Stimulated activated memory B cell treated with anti-CD40 and anti-IgM and Interleukin-4, amounts not matched to agents 10 μg/mL and 1 μg/mL and 100 μg/mL, for 72 hours (primary cell): ENCODE data around the gene ZSCAN1.
A peak's percentile ranks its signal among the peaks of the same experiment; 100 is the strongest.

Experiments
- ATAC-seq: fragments of 150-1000 bp; cut with Tn5 transposase; 2 replicates; pipeline ENCODE4 v1.10.0; 2021
- H3K27ac Mint-ChIP-seq: one replicate; pipeline ENCODE4 v1.8.0; 2022; ENCODE audit warnings: mild to moderate bottlenecking, mixed read lengths
- H3K27me3 Mint-ChIP-seq: one replicate; pipeline ENCODE4 v1.8.0; 2022; ENCODE audit warnings: mixed read lengths
- H3K36me3 Mint-ChIP-seq: one replicate; pipeline ENCODE4 v1.8.0; 2022; ENCODE audit warnings: mixed read lengths
- H3K4me1 Mint-ChIP-seq: one replicate; pipeline ENCODE4 v1.8.0; 2022; ENCODE audit warnings: mixed read lengths
- H3K4me3 Mint-ChIP-seq: one replicate; pipeline ENCODE4 v1.8.0; 2022; ENCODE audit warnings: mild to moderate bottlenecking, moderate library complexity, mixed read lengths
- H3K9me3 Mint-ChIP-seq: one replicate; pipeline ENCODE4 v1.8.0; 2022; ENCODE audit warnings: mixed read lengths

ZSCAN1 gene

DNA sequence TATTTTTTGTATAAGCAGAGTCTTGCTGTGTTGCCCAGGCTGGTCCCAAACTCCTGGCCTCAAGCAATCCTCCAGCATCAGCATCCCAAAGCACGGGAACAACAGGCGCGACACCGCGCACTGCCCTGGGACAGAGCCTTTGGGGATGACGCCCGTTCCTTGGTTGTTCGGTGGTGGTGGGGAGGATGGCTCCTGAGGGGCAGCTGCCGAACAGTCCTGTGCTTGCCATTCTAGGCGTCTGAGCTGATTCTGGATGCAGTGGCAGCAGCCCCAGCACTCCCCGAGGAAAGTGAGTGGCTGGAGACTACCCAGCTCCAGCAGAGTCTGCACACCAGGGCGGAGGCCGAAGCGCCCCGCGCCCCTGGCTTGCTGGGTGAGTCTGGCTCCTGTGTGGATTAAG, 18.4 kb downstream of the ZSCAN1 start:
- H3K4me3 Mint-ChIP-seq, result no peak overlapping the region
- ATAC-seq, result no peak
- H3K27me3 Mint-ChIP-seq, result peaks cover 30% of the 10 kb centered on the region
- peaks cover 7% of the 10 kb centered on the region for H3K4me1 Mint-ChIP-seq
- H3K9me3 Mint-ChIP-seq, result peaks cover 33% of the 10 kb centered on the region
- H3K27ac Mint-ChIP-seq, result no peak overlapping the region
- peaks cover 28% of the 10 kb centered on the region for H3K36me3 Mint-ChIP-seq

- peaks cover 30% of the 10 kb centered on the region for H3K36me3 Mint-ChIP-seq
- no peak overlapping the region for H3K4me3 Mint-ChIP-seq
- no peak for ATAC-seq
- H3K4me1 Mint-ChIP-seq, result peaks cover 8% of the 10 kb centered on the region
- H3K27me3 Mint-ChIP-seq, result peaks cover 34% of the 10 kb centered on the region
- no peak overlapping the region for H3K27ac Mint-ChIP-seq
- H3K9me3 Mint-ChIP-seq, result peaks cover 33% of the 10 kb centered on the region
Measured at GRCh38 chr19:58053480-58054156, 19.8 kb downstream of the ZSCAN1 start.

GRCh38 chr19:58054901-58055874, 21.4 kb downstream of the ZSCAN1 start:
- peaks cover 40% of the 10 kb centered on the region for H3K36me3 Mint-ChIP-seq
- peak overlapping the region; percentile 40 for H3K4me3 Mint-ChIP-seq
- ATAC-seq, result no peak
- H3K27me3 Mint-ChIP-seq, result peaks cover 34% of the 10 kb centered on the region
- no peak overlapping the region for H3K27ac Mint-ChIP-seq
- H3K4me1 Mint-ChIP-seq, result peaks cover 12% of the 10 kb centered on the region
- H3K9me3 Mint-ChIP-seq, result peaks cover 30% of the 10 kb centered on the region

DNA sequence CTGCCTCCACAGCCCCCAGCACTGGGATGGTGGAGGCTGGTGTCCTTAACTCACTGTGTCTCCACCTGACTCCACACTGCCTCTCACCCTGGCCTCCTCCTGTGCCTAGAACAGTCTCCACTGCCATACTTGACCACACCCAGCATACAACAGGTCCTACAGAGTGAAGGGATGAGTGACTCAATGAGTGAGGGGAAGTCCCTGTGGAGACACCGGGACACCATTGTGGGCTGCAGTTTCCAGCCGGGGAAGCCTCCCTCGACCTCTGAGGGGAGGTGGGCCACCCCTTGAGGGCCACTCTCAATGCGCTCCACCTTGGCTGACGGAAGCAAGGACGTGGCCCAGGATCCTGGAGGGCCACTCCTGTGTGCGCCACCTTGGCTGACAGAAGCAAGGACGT, 22.4 kb downstream of the ZSCAN1 start:
- Mint-ChIP-seq H3K27me3 (peaks cover 34% of the 10 kb centered on the region), H3K9me3 (peaks cover 27% of the 10 kb centered on the region), H3K4me1 (peaks cover 12% of the 10 kb centered on the region), H3K36me3 (peaks cover 41% of the 10 kb centered on the region), H3K4me3 (no peak overlapping the region), H3K27ac (no peak overlapping the region)
- ATAC-seq, result no peak

DNA sequence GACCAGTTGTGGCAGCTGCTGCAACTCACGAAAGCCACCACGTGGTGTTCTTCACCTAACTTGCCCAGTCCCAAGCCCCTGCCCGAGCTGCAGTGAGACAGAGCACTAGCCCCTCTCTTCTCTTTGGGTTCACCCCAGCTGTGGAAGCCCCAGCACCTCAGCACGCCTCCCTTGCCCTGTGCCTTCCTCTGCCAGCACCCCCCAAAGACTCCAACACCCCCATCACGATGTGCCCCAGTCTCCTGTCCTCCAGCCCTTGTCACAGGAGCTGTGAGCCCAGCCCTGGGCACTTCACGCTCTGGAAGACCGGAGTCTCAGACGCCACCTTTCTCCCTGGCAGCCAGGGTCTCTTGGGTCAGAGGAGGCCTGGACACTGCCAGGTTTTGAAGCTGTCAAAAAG, 23.0 kb downstream of the ZSCAN1 start:
- peaks cover 34% of the 10 kb centered on the region for H3K27me3 Mint-ChIP-seq
- no peak overlapping the region for H3K27ac Mint-ChIP-seq
- no peak for ATAC-seq
- H3K4me3 Mint-ChIP-seq, result no peak overlapping the region
- peaks cover 12% of the 10 kb centered on the region for H3K4me1 Mint-ChIP-seq
- peaks cover 25% of the 10 kb centered on the region for H3K9me3 Mint-ChIP-seq
- peaks cover 41% of the 10 kb centered on the region for H3K36me3 Mint-ChIP-seq

DNA sequence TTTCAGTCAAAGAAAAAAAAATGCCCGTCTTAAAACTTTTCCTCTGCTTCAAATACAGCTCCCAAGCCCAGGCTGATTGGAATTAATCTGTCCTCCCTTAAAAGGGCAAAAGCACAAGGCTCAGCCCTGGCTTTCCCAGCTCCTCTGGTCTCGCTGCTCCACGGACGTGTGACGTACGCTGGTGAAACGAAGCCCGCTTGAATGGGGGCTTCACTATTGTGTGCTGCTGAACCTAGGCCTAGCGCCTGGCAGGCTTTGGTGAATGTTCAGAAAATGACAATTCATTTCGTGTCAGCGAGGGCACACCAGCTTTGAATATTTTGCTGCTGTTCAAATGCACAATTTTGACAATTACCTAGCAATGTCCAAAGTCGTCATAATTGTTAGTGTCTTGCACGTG, 24.6 kb downstream of the ZSCAN1 start:
- H3K36me3 Mint-ChIP-seq, result peaks cover 49% of the 10 kb centered on the region
- H3K27ac Mint-ChIP-seq, result peak overlapping the region; percentile 76

GRCh38 chr19:58059003-58059670, 25.3 kb downstream of the ZSCAN1 start, which contains the start of gene ZNF135:
ZNF135 (plus strand) TSS chr19:58059282; CDS start chr19:58060003, 721 bp downstream.
- Mint-ChIP-seq H3K4me3 (peak within 1 kb of the TSS; percentile 77), H3K9me3 (peaks cover 31% of the 10 kb centered on the region), H3K4me1 (peaks cover 12% of the 10 kb centered on the region), H3K36me3 (peaks cover 56% of the 10 kb centered on the region), H3K27me3 (peaks cover 34% of the 10 kb centered on the region), H3K27ac (peak within 1 kb of the TSS; percentile 76)
- peak; percentile 91 for ATAC-seq

More for the DNA sequence above, 24.6 kb downstream of the ZSCAN1 start:
- Mint-ChIP-seq H3K9me3 (peaks cover 25% of the 10 kb centered on the region), H3K4me1 (peaks cover 12% of the 10 kb centered on the region), H3K4me3 (peak overlapping the region; percentile 77), H3K27me3 (peaks cover 34% of the 10 kb centered on the region)
- no peak for ATAC-seq

DNA sequence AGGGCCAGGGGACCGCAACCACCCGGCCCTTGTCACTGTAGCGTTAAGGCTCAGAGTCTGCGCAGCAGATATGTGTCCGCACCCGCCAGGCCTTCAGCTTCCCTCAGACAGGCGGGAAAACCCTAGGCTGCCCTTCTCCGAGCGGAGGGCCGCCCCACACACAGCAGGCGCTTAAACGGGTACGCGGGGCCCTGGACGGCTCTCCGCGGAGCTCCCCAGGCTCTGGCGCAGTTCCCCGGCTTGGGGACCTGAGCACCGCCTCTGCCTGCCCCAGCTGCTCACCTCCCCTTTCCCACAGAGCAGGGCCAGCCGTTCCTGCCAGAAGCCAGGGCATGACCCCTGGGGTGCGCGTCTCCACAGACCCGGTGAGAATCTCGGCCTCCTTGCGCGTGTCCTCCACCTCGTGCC, 25.9 kb downstream of the ZSCAN1 start:
- H3K4me3 Mint-ChIP-seq, result peak overlapping the region; percentile 77
- peaks cover 30% of the 10 kb centered on the region for H3K27me3 Mint-ChIP-seq
- ATAC-seq, result no peak
- H3K4me1 Mint-ChIP-seq, result peaks cover 12% of the 10 kb centered on the region
- peaks cover 30% of the 10 kb centered on the region for H3K9me3 Mint-ChIP-seq
- peak overlapping the region; percentile 76 for H3K27ac Mint-ChIP-seq
- H3K36me3 Mint-ChIP-seq, result peaks cover 56% of the 10 kb centered on the region

DNA sequence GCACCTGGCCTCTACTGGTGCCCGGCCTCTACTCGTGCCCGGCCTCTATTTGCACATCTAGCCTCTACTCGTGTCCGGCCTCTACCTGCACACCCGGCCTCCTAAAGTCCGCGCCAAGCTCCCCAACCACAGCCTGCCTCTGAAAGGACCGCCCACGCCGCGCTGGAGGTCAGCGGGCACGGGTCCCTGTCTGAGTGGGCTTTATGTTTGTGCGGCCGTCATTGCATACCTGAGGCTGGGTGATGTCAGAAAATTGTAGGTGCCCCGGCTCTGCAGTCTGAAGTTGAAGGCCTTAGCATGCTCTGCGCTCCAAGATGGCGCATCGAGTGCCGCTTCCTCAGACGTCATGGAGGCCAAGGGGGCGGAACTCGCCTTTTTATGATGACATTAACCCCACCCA, 26.4 kb downstream of the ZSCAN1 start:
- Mint-ChIP-seq H3K36me3 (peaks cover 56% of the 10 kb centered on the region), H3K27ac (peak overlapping the region; percentile 76), H3K4me1 (peaks cover 8% of the 10 kb centered on the region), H3K4me3 (peak overlapping the region; percentile 77), H3K9me3 (peaks cover 27% of the 10 kb centered on the region), H3K27me3 (peaks cover 24% of the 10 kb centered on the region)
- no peak for ATAC-seq

- no peak overlapping the region for H3K4me3 Mint-ChIP-seq
- ATAC-seq, result no peak
- peaks cover 69% of the 10 kb centered on the region for H3K36me3 Mint-ChIP-seq
- H3K9me3 Mint-ChIP-seq, result peaks cover 43% of the 10 kb centered on the region
- H3K27me3 Mint-ChIP-seq, result no peaks in the 10 kb centered on the region
- no peak overlapping the region for H3K27ac Mint-ChIP-seq
- peaks cover 4% of the 10 kb centered on the region for H3K4me1 Mint-ChIP-seq
Measured at GRCh38 chr19:58063712-58064111, 29.9 kb downstream of the ZSCAN1 start.

- no peak for ATAC-seq
- Mint-ChIP-seq H3K4me3 (no peak overlapping the region), H3K4me1 (no peaks in the 10 kb centered on the region), H3K27ac (no peak overlapping the region), H3K36me3 (peaks cover 61% of the 10 kb centered on the region), H3K27me3 (no peaks in the 10 kb centered on the region), H3K9me3 (peaks cover 44% of the 10 kb centered on the region)
Measured at GRCh38 chr19:58067240-58067912, 33.6 kb downstream of the ZSCAN1 start.

DNA sequence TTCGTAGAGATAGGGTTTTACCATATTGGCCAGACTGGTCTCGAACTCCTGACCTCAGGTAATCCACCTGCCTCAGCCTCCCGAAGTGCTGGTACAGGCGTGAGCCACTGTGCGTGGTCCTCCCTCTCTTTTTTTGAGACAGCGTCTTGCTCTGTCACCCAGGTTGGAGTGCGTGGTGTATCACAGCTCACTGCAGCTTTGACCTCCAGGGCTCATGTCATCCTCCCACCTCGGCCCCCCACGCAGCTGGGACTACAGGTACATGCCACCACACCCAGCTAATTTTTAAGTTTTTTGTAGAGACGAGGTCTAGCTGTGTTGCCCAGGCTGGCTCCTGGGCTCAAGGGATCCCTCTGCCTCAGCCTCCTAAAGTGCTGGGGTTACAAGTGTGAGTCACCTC, 46.0 kb downstream of the ZSCAN1 start:
- ATAC-seq, result no peak
- Mint-ChIP-seq H3K4me1 (no peaks in the 10 kb centered on the region), H3K9me3 (peaks cover 20% of the 10 kb centered on the region), H3K27me3 (no peaks in the 10 kb centered on the region), H3K4me3 (no peak overlapping the region), H3K27ac (no peak overlapping the region), H3K36me3 (peaks cover 51% of the 10 kb centered on the region)

- no peak for ATAC-seq
- H3K27ac Mint-ChIP-seq, result no peak overlapping the region
- H3K4me3 Mint-ChIP-seq, result no peak overlapping the region
- H3K36me3 Mint-ChIP-seq, result peaks cover 64% of the 10 kb centered on the region
- H3K27me3 Mint-ChIP-seq, result no peaks in the 10 kb centered on the region
- no peaks in the 10 kb centered on the region for H3K4me1 Mint-ChIP-seq
- H3K9me3 Mint-ChIP-seq, result peaks cover 17% of the 10 kb centered on the region
Measured at GRCh38 chr19:58083021-58083420, 49.2 kb downstream of the ZSCAN1 start.

DNA sequence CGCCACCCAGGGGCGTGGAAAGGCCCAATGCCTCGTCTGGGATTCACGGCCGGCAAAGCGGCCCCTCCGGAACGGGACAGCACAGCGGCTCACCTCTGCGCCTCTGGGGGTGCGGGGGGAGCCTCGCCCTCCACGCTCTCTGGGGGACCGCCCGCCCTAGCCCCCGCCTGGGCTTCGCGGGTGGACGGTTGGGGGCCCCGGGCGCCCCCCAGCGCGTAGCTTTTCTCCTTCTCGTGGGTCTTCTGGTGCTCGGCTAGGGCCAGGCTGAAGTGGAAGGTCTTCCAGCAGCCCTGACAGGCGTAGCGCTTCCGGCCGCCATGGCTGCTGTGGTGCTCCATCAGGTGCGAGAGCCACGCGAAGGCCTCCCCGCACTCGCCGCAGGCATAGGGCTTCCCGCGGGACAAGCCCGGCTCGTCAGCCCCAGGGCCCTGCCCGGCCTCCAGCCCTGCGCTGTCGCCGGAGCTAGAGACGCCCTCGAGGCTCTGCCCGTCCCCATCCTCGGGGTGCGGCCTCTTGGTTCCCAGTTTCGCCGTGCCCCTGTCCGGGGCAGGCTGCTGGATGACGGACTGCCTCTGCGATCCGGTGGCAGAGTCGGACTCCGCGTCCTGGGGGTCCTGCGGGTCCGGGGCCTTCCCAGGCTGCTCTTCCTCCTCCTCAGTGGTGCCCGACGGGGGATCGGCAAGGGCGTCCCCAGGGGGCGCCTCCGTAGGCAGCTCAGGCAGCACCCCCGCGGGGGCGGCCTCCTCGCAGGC, 50.9 kb downstream of the ZSCAN1 start:
- Mint-ChIP-seq H3K4me3 (no peak overlapping the region), H3K27me3 (no peaks in the 10 kb centered on the region), H3K9me3 (peaks cover 13% of the 10 kb centered on the region), H3K4me1 (no peaks in the 10 kb centered on the region), H3K27ac (no peak overlapping the region), H3K36me3 (peaks cover 75% of the 10 kb centered on the region)
- ATAC-seq, result no peak
